Fibroblast of mammary gland (primary cell): ENCODE results near the gene LDLRAD4.

Source experiments
- DNase-seq: peaks from one replicate; pipeline ENCODE4 v3.0.0-alpha.2; 2010; ENCODE audit warnings: low read depth
- H3K4me3 ChIP-seq: 2 replicates; pipeline ENCODE4 v1.5.1; 2011; ENCODE audit warnings: low read depth, mild to moderate bottlenecking, low read length, moderate library complexity; ENCODE audit not compliant: control insufficient read depth
- TF ChIP-seq, protein P1 (sequence below): conservative IDR thresholded peaks from 2 replicates; pipeline ENCODE4 v1.5.1; 2011; ENCODE audit warnings: low read depth, low read length, inconsistent platforms; ENCODE audit not compliant: control insufficient read depth, insufficient read depth

LDLRAD4 gene

GRCh38 chr18:13524054-13524453 is 305.5 kb downstream of the LDLRAD4 start:
- TF ChIP-seq, protein P1, sequence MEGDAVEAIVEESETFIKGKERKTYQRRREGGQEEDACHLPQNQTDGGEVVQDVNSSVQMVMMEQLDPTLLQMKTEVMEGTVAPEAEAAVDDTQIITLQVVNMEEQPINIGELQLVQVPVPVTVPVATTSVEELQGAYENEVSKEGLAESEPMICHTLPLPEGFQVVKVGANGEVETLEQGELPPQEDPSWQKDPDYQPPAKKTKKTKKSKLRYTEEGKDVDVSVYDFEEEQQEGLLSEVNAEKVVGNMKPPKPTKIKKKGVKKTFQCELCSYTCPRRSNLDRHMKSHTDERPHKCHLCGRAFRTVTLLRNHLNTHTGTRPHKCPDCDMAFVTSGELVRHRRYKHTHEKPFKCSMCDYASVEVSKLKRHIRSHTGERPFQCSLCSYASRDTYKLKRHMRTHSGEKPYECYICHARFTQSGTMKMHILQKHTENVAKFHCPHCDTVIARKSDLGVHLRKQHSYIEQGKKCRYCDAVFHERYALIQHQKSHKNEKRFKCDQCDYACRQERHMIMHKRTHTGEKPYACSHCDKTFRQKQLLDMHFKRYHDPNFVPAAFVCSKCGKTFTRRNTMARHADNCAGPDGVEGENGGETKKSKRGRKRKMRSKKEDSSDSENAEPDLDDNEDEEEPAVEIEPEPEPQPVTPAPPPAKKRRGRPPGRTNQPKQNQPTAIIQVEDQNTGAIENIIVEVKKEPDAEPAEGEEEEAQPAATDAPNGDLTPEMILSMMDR: no peak
- H3K4me3 ChIP-seq: no peak overlapping the region
- no peak for DNase-seq

DNA sequence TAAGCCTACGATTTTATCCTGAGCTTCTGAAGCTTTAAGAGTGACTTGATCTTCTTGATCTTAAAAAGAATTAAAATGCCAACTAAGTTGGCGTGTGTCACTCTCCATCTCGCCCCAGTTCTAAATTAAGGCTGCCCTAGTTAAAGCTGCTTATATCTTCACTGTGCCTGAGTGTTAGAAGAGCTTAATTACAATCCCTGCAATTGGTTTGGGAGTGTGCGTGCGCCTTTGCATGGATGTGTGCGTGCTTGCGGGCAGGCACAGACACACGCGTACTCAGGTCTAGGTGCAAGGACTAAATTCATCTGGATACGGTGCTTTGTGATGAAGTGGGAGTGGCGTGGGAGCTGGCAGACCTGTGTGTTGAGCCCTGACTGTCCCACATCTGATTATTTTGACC is 306.3 kb downstream of the LDLRAD4 start:
- no peak for DNase-seq
- TF ChIP-seq, protein P1: no peak

GRCh38 chr18:13525381-13526029 is 306.9 kb downstream of the LDLRAD4 start:
- TF ChIP-seq, protein P1: no peak
- no peak for DNase-seq
- H3K4me3 ChIP-seq: no peak overlapping the region

More for the DNA sequence above, 306.3 kb downstream of the LDLRAD4 start:
- H3K4me3 ChIP-seq: no peak overlapping the region

DNA sequence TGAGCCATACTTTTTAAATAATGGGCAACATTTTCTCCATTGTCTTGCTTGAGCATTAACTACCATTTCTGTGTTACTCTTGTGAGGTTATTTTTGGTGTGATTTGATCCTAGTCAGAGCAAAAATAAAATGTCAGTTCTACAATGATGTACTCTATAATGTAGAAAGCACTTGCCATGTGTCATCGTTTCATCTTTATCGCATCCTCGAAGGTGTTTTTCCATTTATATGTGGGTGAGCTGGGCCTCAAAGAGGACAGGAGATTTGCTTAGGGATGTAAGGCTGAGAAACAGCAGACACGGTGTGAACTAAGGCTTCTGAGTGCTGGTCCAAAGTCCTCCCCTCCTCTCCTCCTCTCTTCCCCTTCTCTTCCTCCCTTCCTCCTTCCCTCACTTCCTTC is 308.0 kb downstream of the LDLRAD4 start:
- no peak for DNase-seq
- TF ChIP-seq, protein P1: no peak
- H3K4me3 ChIP-seq: no peak overlapping the region

DNA sequence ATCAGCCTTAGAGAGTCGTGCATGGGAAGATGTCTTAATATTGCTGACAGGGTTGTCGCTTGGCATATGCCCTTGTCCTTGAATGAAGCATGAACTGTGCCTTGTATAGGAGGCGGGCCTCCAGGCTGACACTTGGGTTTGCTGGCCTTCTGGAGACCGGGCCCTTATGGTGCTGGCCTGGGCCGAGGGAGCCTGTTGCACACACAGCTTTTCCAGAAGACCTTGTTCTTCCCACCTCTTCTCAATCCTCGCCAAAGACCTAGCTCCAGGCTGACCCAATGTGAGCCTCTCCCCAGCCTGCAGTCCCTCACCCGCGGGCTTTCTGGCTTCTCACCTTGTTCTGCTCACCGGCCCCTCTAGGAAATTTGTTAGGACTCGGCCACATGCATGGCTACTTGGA is 308.7 kb downstream of the LDLRAD4 start:
- no peak for DNase-seq
- H3K4me3 ChIP-seq: no peak overlapping the region
- TF ChIP-seq, protein P1: no peak

DNA sequence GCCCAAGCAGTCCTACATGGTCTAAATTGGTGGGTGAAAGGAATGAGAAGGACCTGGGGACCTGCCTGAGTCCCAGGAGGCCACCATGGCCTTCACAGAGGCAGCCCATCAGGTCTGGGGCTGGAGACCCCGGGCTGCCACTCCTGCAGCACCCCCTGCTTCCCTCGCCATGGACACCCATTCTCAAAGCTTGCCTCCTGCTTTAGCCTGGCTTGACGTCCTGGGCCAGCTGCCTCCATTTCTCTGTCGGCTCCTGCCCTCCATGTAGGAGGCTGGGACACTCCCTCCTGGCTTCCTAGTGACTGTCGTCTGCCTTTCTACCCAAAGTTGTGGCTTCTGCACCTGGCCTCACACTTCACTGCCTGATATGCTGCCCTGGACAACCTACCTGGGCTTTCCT is 309.2 kb downstream of the LDLRAD4 start:
- no peak overlapping the region for H3K4me3 ChIP-seq
- TF ChIP-seq, protein P1: no peak
- no peak for DNase-seq

DNA sequence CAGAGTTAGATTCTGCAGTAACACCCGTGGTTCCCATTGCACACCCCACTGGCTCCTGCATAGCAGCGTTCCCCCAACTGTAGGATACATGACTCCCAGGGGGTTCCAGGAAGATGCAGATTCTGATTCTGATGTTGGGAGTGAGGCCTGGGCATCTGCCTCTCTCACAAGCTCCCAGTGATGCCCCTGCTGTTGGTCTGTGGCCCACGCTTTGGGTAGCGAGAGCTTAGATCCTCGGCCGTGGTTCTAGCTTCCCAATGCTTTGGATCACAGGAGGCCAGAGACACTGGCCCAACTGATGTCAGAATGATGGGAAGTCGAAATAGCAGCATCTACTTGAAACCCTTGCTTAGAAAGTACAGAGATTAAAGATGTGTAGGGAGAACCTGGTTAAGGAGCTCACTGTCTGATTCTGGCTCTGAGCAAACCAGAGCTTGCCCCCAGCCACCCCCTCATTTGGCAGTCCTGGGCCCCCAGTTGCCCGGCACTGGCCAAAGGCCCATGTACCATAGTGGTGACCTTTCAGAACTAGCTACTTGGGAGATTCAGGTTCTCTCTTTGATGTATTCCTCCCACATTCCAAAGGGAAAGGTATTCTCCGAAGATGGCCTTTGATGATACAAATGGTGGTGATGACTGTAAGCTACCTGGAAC is 310.3 kb downstream of the LDLRAD4 start:
- no peak for DNase-seq
- H3K4me3 ChIP-seq: no peak overlapping the region
- TF ChIP-seq, protein P1: no peak
